GM10248 (cell line): ENCODE measurements around the gene CNTNAP2.

ENCODE experiments used
- CTCF ChIA-PET: fragments of 300-600 bp; sonication (Branson Sonifier 250); formaldehyde crosslinking; extraction: SDS; loops from one replicate; lab custom pipeline; 2021; ENCODE audit warnings: antibody characterized with exemption; lab: Yijun Ruan, JAX
- POLR2A ChIA-PET: fragments of 350-650 bp; sonication (Branson Sonifier 250); formaldehyde crosslinking; extraction: SDS; loops from one replicate; lab custom pipeline; 2020; ENCODE audit warnings: antibody characterized with exemption; lab: Yijun Ruan, JAX
- DNase-seq: peaks from one replicate; pipeline ENCODE4 v3.0.0; 2012; ENCODE audit errors: extremely low spot score
- CTCF ChIP-seq: IDR thresholded peaks from 2 replicates; pipeline ENCODE4 v1.5.1; 2012; ENCODE audit warnings: mild to moderate bottlenecking, low read depth; ENCODE audit errors: extremely low read depth, missing control alignments, control extremely low read depth

Gene CNTNAP2

GRCh38 chr7:146296028-146296427, 179.4 kb downstream of the CNTNAP2 start:
- ChIA-PET CTCF (interaction anchor here (0.7 kb wide), 1 partner anchor 19 kb away, joined by 3 read pairs; no protein-coding TSS in a partner anchor), POLR2A (no interaction called here)
- DNase-seq: no peak
- TF ChIP-seq CTCF: no peak

GRCh38 chr7:146314962-146315361, 198.4 kb downstream of the CNTNAP2 start:
- no peak for TF ChIP-seq CTCF
- ChIA-PET POLR2A (no interaction called here), CTCF (interaction anchor here (1.1 to 1.2 kb wide), 2 partner anchors 18 to 20 kb away, joined by 3 read pairs; no protein-coding TSS in a partner anchor)
- DNase-seq: no peak

GRCh38 chr7:146319629-146320028, 203.0 kb downstream of the CNTNAP2 start:
- POLR2A ChIA-PET: no interaction called here
- CTCF ChIA-PET: no interaction called here
- DNase-seq: no peak
- no peak for TF ChIP-seq CTCF

GRCh38 chr7:146321301-146321700, 204.7 kb downstream of the CNTNAP2 start:
- ChIA-PET CTCF (no interaction called here), POLR2A (no interaction called here)
- no peak for TF ChIP-seq CTCF
- DNase-seq: no peak

- no peak for TF ChIP-seq CTCF
- CTCF ChIA-PET: no interaction called here
- no peak for DNase-seq
- POLR2A ChIA-PET: no interaction called here
Observed at GRCh38 chr7:146331369-146331768, 214.8 kb downstream of the CNTNAP2 start.

- POLR2A ChIA-PET: no interaction called here
- TF ChIP-seq CTCF: no peak
- no peak for DNase-seq
Observed at GRCh38 chr7:146345251-146345650, 228.7 kb downstream of the CNTNAP2 start.

More at GRCh38 chr7:146345251-146345650, 228.7 kb downstream of the CNTNAP2 start:
- CTCF ChIA-PET: interaction anchor here (1.2 to 1.9 kb wide), 3 partner anchors 10 to 13 kb away, joined by 3 to 4 read pairs (median 3); no protein-coding TSS in a partner anchor
